Measurements from ENCODE around the gene COL20A1.

DNA sequence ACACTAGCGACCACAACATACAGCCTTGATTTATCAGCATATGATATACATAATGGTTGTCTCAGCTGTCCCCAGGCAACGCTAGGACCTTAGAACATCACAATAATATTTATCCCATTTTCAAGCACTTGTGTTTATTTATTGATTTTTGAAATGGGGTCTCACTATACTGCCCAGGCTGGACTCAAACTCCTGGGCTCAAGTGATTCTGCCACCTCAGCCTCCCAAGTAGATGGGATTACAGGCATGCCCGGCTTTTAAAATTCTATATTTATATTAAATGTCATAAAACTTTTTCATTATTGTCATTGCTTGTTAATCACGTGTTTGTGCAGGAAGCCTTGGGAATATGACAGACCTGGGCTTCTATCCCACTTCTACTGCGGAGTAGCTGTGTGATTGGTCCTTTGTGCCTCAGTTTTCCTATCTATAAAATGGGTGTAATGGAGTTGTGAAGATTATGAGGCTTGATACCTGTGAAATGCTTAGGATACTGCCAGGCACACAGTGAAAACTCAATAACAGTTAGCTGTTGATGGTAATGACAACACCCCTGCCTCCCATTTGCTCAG, 10.2 kb downstream of the COL20A1 start:
- TF ChIP-seq, protein P1, sequence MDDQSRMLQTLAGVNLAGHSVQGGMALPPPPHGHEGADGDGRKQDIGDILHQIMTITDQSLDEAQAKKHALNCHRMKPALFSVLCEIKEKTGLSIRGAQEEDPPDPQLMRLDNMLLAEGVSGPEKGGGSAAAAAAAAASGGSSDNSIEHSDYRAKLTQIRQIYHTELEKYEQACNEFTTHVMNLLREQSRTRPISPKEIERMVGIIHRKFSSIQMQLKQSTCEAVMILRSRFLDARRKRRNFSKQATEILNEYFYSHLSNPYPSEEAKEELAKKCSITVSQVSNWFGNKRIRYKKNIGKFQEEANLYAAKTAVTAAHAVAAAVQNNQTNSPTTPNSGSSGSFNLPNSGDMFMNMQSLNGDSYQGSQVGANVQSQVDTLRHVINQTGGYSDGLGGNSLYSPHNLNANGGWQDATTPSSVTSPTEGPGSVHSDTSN (CRISPR knock-in tag; IDR thresholded peaks at IDR 0.05): no peak
- no peak for TF ChIP-seq ZBTB21 (tag by site-specific recombination; IDR thresholded peaks at IDR 0.05)
- TF ChIP-seq, protein P2, sequence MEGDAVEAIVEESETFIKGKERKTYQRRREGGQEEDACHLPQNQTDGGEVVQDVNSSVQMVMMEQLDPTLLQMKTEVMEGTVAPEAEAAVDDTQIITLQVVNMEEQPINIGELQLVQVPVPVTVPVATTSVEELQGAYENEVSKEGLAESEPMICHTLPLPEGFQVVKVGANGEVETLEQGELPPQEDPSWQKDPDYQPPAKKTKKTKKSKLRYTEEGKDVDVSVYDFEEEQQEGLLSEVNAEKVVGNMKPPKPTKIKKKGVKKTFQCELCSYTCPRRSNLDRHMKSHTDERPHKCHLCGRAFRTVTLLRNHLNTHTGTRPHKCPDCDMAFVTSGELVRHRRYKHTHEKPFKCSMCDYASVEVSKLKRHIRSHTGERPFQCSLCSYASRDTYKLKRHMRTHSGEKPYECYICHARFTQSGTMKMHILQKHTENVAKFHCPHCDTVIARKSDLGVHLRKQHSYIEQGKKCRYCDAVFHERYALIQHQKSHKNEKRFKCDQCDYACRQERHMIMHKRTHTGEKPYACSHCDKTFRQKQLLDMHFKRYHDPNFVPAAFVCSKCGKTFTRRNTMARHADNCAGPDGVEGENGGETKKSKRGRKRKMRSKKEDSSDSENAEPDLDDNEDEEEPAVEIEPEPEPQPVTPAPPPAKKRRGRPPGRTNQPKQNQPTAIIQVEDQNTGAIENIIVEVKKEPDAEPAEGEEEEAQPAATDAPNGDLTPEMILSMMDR (tag by site-specific recombination; IDR thresholded peaks at IDR 0.05): no peak
- TF ChIP-seq, protein P3, sequence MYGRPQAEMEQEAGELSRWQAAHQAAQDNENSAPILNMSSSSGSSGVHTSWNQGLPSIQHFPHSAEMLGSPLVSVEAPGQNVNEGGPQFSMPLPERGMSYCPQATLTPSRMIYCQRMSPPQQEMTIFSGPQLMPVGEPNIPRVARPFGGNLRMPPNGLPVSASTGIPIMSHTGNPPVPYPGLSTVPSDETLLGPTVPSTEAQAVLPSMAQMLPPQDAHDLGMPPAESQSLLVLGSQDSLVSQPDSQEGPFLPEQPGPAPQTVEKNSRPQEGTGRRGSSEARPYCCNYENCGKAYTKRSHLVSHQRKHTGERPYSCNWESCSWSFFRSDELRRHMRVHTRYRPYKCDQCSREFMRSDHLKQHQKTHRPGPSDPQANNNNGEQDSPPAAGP (tag by site-specific recombination; IDR thresholded peaks at IDR 0.05): no peak
- no peak for TF ChIP-seq ZIC2 (tag by site-specific recombination; IDR thresholded peaks at IDR 0.05)
- no peak for TF ChIP-seq ZNF610 (tag by site-specific recombination; IDR thresholded peaks at IDR 0.05; ENCODE audit: borderline replicate concordance)
- no peak for TF ChIP-seq ZNF311 (tag by site-specific recombination; IDR thresholded peaks at IDR 0.05; ENCODE audit: borderline replicate concordance)
- no peak for TF ChIP-seq HOXD13 (CRISPR knock-in tag; IDR thresholded peaks at IDR 0.05; ENCODE audit: borderline replicate concordance)

Measured in HEK293 (cell line).